ENCODE results near the gene PCED1B. TPM values are rescaled to one million over a fixed set of nuclear protein-coding genes. Genes with fewer than 3 reads are reported as not detected.

The PCED1B gene
- total RNA-seq, 1 experiment from 2014 or later = 0.86 TPM

DNA sequence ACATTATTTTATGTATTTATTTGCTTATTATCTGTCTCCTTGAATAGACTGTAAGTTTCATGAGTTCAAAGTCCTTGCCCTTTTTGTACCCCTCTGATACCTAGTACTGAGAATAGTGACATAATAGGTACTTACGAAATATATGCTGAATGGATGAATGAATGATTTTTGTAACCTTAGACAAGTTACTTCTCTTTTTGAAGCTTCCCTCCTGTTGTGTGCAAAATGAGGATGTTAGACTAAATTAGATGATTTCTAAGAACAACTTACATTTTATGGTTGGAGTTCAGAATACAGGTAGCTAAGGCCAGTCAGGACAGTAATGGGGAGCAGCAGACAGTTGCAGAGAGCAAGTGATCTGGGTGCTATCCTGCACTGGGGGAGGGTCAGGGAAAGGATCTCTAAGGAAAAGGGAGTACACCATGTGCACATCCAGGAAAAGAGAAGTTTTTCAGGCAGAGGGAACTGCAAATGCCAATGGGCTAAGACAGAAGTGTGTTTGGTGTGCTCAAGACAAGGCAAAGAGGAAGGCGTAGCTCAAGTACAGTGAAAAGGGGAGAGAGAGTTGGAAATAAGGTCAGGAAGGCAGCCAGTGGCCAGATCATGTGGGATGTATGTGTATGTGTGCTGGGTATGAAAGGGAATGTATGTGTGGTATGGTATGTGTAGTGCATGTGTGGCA is 59.7 kb downstream of the PCED1B start:
- Histone ChIP-seq H3K9me2 (ENCODE audit: insufficient read depth) (no peaks in the 10 kb centered on the region), H3K36me3 (ENCODE audit: control insufficient read depth in 1 of 2, insufficient read depth in 2 of 2, low read length in 2 of 2) (no peaks in the 10 kb centered on the region), H4K20me1 (ENCODE audit: insufficient read depth) (no peaks in the 10 kb centered on the region), H2AFZ (ENCODE audit: low read depth, low read length, poor library complexity, severe bottlenecking) (no peak overlapping the region), H3K4me1 (ENCODE audit: control insufficient read depth in 1 of 2, insufficient read depth in 2 of 2, low read length in 2 of 2) (peaks cover 5% of the 10 kb centered on the region in 2 experiments; a peak in 3 of 4 replicates), H3K4me3 (replicated peaks in 1 of 2; ENCODE audit: low read depth in 1 of 2, low read length in 2 of 2) (no peak overlapping the region), H3K79me2 (ENCODE audit: insufficient read depth, low read length) (no peaks in the 10 kb centered on the region), H3K9ac (ENCODE audit: low read length) (no peak overlapping the region), H3K9me3 (ENCODE audit: control insufficient read depth in 1 of 2, insufficient read depth in 1 of 2, low read depth in 1 of 2, low read length in 2 of 2) (peaks cover 0 to 3% of the 10 kb centered on the region in 2 experiments; a peak in 1 of 4 replicates), H3K4me2 (ENCODE audit: low read length) (no peak overlapping the region), H3K27me3 (ENCODE audit: insufficient read depth, low read length) (no peaks in the 10 kb centered on the region), H3K27ac (ENCODE audit: low read depth, low read length) (no peak overlapping the region)
- no peak for TF ChIP-seq JUND (IDR thresholded peaks at IDR 0.05)
- no peak for TF ChIP-seq POLR2A (IDR thresholded peaks at IDR 0.05; ENCODE audit: borderline replicate concordance, extremely low read depth, insufficient read depth, insufficient read length)
- TF ChIP-seq CTCF (IDR thresholded peaks at IDR 0.05 in 2 of 3, conservative IDR thresholded peaks at IDR 0.05 in 1 of 3; ENCODE audit: borderline replicate concordance in 1 of 3, insufficient read depth in 1 of 3, low read depth in 2 of 3, low read length in 2 of 3) = no peak
- TF ChIP-seq ZFX (IDR thresholded peaks at IDR 0.05) = no peak
- TF ChIP-seq SP1 (IDR thresholded peaks at IDR 0.05; ENCODE audit: low read depth) = no peak
- TF ChIP-seq, protein P1, sequence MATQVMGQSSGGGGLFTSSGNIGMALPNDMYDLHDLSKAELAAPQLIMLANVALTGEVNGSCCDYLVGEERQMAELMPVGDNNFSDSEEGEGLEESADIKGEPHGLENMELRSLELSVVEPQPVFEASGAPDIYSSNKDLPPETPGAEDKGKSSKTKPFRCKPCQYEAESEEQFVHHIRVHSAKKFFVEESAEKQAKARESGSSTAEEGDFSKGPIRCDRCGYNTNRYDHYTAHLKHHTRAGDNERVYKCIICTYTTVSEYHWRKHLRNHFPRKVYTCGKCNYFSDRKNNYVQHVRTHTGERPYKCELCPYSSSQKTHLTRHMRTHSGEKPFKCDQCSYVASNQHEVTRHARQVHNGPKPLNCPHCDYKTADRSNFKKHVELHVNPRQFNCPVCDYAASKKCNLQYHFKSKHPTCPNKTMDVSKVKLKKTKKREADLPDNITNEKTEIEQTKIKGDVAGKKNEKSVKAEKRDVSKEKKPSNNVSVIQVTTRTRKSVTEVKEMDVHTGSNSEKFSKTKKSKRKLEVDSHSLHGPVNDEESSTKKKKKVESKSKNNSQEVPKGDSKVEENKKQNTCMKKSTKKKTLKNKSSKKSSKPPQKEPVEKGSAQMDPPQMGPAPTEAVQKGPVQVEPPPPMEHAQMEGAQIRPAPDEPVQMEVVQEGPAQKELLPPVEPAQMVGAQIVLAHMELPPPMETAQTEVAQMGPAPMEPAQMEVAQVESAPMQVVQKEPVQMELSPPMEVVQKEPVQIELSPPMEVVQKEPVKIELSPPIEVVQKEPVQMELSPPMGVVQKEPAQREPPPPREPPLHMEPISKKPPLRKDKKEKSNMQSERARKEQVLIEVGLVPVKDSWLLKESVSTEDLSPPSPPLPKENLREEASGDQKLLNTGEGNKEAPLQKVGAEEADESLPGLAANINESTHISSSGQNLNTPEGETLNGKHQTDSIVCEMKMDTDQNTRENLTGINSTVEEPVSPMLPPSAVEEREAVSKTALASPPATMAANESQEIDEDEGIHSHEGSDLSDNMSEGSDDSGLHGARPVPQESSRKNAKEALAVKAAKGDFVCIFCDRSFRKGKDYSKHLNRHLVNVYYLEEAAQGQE (IDR thresholded peaks at IDR 0.05; ENCODE audit: low read depth) = no peak
- no peak for TF ChIP-seq TCF7L2 (IDR thresholded peaks at IDR 0.05; ENCODE audit: borderline replicate concordance, extremely low read depth, insufficient read depth, insufficient read length)
- TF ChIP-seq ELF1 (IDR thresholded peaks at IDR 0.05; ENCODE audit: borderline replicate concordance, low read depth) = no peak
- no peak for TF ChIP-seq EGR1 (IDR thresholded peaks at IDR 0.05; ENCODE audit: low read depth)
- TF ChIP-seq FOSL1 (IDR thresholded peaks at IDR 0.05; ENCODE audit: low read depth) = no peak
- TF ChIP-seq RAD21 (IDR thresholded peaks at IDR 0.05; ENCODE audit: low read depth) = no peak
- TF ChIP-seq, protein P2, sequence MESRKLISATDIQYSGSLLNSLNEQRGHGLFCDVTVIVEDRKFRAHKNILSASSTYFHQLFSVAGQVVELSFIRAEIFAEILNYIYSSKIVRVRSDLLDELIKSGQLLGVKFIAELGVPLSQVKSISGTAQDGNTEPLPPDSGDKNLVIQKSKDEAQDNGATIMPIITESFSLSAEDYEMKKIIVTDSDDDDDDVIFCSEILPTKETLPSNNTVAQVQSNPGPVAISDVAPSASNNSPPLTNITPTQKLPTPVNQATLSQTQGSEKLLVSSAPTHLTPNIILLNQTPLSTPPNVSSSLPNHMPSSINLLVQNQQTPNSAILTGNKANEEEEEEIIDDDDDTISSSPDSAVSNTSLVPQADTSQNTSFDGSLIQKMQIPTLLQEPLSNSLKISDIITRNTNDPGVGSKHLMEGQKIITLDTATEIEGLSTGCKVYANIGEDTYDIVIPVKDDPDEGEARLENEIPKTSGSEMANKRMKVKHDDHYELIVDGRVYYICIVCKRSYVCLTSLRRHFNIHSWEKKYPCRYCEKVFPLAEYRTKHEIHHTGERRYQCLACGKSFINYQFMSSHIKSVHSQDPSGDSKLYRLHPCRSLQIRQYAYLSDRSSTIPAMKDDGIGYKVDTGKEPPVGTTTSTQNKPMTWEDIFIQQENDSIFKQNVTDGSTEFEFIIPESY (IDR thresholded peaks at IDR 0.05; ENCODE audit: extremely low read depth, insufficient replicate concordance, low read length) = no peak
- no peak for TF ChIP-seq SRF (IDR thresholded peaks at IDR 0.05; ENCODE audit: low read depth)
- no peak for TF ChIP-seq SIN3A (IDR thresholded peaks at IDR 0.05; ENCODE audit: low read depth)
- no peak for TF ChIP-seq EZH2phosphoT487 (IDR thresholded peaks at IDR 0.05; ENCODE audit: borderline replicate concordance)
- no peak for TF ChIP-seq CBX3 (IDR thresholded peaks at IDR 0.05; ENCODE audit: low read depth)
- no peak for TF ChIP-seq EZH2 (IDR thresholded peaks at IDR 0.05)
- intact Hi-C loops (cut with micrococcal nuclease) = no loop called here
- ChIA-PET CTCF (no interaction called here), POLR2A (no interaction called here), RAD21 (ENCODE audit: low non-redundant PET in 1 of 2, low total read pairs in 2 of 2, uncharacterized antibody in 2 of 2, unreplicated experiment in 2 of 2) (no interaction called here)
- DNase-seq (ENCODE audit: low read depth, low spot score) (no peak), ATAC-seq (no peak)
- no TSS peak for BruUV-seq (replicated peaks)

Measured in HCT116 (cell line).